ENCODE measurements around the gene SRRM1. TPM values are rescaled to one million over a fixed set of nuclear protein-coding genes. Genes with fewer than 3 reads are reported as not detected.

The SRRM1 gene
- total RNA-seq, 1 experiment from 2014 or later, result 290 TPM

DNA sequence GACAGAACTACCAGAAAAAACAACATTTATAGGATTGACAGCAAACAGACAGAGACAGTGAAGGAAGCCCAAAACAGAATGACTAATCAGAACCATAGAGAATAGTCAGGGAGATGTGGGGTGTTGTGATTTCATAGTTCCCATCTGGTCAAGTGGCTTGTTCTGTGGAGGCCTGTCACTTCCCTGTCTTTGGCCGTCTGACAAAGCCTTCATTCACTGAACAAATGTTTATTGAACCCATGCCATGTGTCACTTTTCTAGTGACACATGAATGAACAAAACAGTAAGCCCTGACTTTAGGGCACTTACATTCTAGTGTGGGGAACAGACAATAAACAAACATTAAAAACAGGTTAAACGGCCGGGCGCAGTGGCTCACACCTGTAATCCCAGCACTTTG, 3.2 kb upstream of the SRRM1 start:
- H3K4me1 Mint-ChIP-seq, result peaks cover 17 to 18% of the 10 kb centered on the region in 2 experiments
- Histone ChIP-seq H3T11ph (ENCODE audit: low read length) (no peak overlapping the region), H2BK12ac (ENCODE audit: insufficient read length, low read depth, low read length) (no peak overlapping the region), H4K20me1 (ENCODE audit: control insufficient read depth, insufficient read depth, insufficient read length) (no peaks in the 10 kb centered on the region), H4K8ac (replicated peaks; ENCODE audit: insufficient read length, low read depth, low read length) (no peak overlapping the region), H3K4me1 (ENCODE audit: insufficient read depth, low read length) (no peaks in the 10 kb centered on the region), H3K9me3 (ENCODE audit: control insufficient read depth, low read depth, low read length) (no peaks in the 10 kb centered on the region), H3K56ac (ENCODE audit: insufficient read length, low read depth, low read length) (no peak overlapping the region), H3K23me2 (ENCODE audit: insufficient read length, low read depth, low read length, poor library complexity, severe bottlenecking) (peaks cover 7% of the 10 kb centered on the region), H3K4ac (ENCODE audit: low read depth, low read length) (no peak overlapping the region), H3K14ac (ENCODE audit: insufficient read depth, low read length) (no peak overlapping the region), H2BK5ac (ENCODE audit: insufficient read length, low read length) (no peak overlapping the region), H3K79me2 (ENCODE audit: insufficient read depth, low read length) (peaks cover 15% of the 10 kb centered on the region), H3K9ac (ENCODE audit: extremely low read depth, insufficient read length, low read length) (no peak overlapping the region), H2BK15ac (ENCODE audit: low read depth, low read length) (no peak overlapping the region), H3K27ac (ENCODE audit: insufficient read length, low read depth, low read length) (no peak overlapping the region), H3K23ac (ENCODE audit: insufficient read length, low read depth, low read length) (no peak overlapping the region), H3K18ac (ENCODE audit: insufficient read length, low read depth, low read length) (no peak overlapping the region), H3K27me3 (ENCODE audit: insufficient read depth, low read length) (no peaks in the 10 kb centered on the region), H4K5ac (ENCODE audit: insufficient read length, low read depth, low read length) (no peak overlapping the region), H2AK5ac (ENCODE audit: insufficient read length, low read length) (no peak overlapping the region), H2BK120ac (ENCODE audit: low read depth, low read length, poor library complexity, severe bottlenecking) (no peak overlapping the region), H2AFZ (ENCODE audit: low read length) (no peak overlapping the region), H4K91ac (ENCODE audit: insufficient read length, low read depth, low read length) (no peak overlapping the region), H3K79me1 (ENCODE audit: insufficient read depth, low read depth, low read length, poor library complexity, severe bottlenecking) (no peaks in the 10 kb centered on the region), H2BK20ac (ENCODE audit: low read depth, low read length, poor library complexity, severe bottlenecking) (no peak overlapping the region), H3K4me2 (ENCODE audit: insufficient read depth, insufficient read length, low read length) (no peak overlapping the region)
- peaks cover 3 to 8% (median 5%) of the 10 kb centered on the region in 3 experiments; a peak in 5 of 7 replicates for H3K36me3 Mint-ChIP-seq (ENCODE audit: insufficient read depth in 1 of 3, low read depth in 3 of 3)
- TF ChIP-seq, protein P1, sequence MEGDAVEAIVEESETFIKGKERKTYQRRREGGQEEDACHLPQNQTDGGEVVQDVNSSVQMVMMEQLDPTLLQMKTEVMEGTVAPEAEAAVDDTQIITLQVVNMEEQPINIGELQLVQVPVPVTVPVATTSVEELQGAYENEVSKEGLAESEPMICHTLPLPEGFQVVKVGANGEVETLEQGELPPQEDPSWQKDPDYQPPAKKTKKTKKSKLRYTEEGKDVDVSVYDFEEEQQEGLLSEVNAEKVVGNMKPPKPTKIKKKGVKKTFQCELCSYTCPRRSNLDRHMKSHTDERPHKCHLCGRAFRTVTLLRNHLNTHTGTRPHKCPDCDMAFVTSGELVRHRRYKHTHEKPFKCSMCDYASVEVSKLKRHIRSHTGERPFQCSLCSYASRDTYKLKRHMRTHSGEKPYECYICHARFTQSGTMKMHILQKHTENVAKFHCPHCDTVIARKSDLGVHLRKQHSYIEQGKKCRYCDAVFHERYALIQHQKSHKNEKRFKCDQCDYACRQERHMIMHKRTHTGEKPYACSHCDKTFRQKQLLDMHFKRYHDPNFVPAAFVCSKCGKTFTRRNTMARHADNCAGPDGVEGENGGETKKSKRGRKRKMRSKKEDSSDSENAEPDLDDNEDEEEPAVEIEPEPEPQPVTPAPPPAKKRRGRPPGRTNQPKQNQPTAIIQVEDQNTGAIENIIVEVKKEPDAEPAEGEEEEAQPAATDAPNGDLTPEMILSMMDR (conservative IDR thresholded peaks at IDR 0.05), result no peak
- no peak for DNase-seq
- no CpG with 5 or more reads among the region's 4 CpGs for WGBS (ENCODE audit: extremely low coverage, insufficient read length, low lambda C conversion rate)
- no peak overlapping the region for H3K4me3 Mint-ChIP-seq
- no peak overlapping the region for H3K27ac Mint-ChIP-seq
- peaks cover 7% of the 10 kb centered on the region for H3K27me3 Mint-ChIP-seq (ENCODE audit: low read depth)
- H3K9me3 Mint-ChIP-seq, result no peaks in the 10 kb centered on the region
